ENCODE measurements around the gene EFHD2. TPM values are rescaled to one million over a fixed set of nuclear protein-coding genes. Genes with fewer than 3 reads are reported as not detected.
A peak's percentile ranks its signal among the peaks of the same experiment; 100 is the strongest.

Gene EFHD2
- total and polyA plus RNA-seq, 2 of the 8 experiments (the other 6 are each of a cell fraction or from before 2014, with no cell fraction given) = 24.4 to 25.1 TPM

GRCh38 chr1:15383810-15384209 is 25.9 kb upstream of the EFHD2 start:
- DNase-seq (ENCODE audit: low read depth in 1 of 2, low spot score in 2 of 2) = no peak
- 81% methylated on average over 5 of the region's 5 CpGs; no CpG with 5 or more reads in 1 of the 2 experiments for WGBS, 2 experiments (ENCODE audit: extremely low coverage in 1 of 2, insufficient coverage in 1 of 2, insufficient read length in 1 of 2, insufficient replicate concordance in 2 of 2, low coverage in 1 of 2, low lambda C conversion rate in 2 of 2, missing lambda C conversion rate in 1 of 2)
- H3K36me3 ChIP-seq (ENCODE audit: control insufficient read depth in 2 of 4, insufficient read depth in 4 of 4, low read length in 3 of 4) = no peaks in the 10 kb centered on the region; a peak in 1 of 8 replicates
- H3K23ac ChIP-seq (ENCODE audit: insufficient read length) = no peak overlapping the region
- TF ChIP-seq TEAD4 (IDR thresholded peaks at IDR 0.05; ENCODE audit: low read depth, low read length) (no peak), CHD2 (IDR thresholded peaks at IDR 0.05; ENCODE audit: low read length) (no peak), NANOG (IDR thresholded peaks at IDR 0.05; ENCODE audit: insufficient read depth, low read depth, low read length, poor library complexity, severe bottlenecking) (no peak), ASH2L (IDR thresholded peaks at IDR 0.05; ENCODE audit: low read length) (no peak), SIN3A (conservative IDR thresholded peaks at IDR 0.05 in 1 of 2, IDR thresholded peaks at IDR 0.05 in 1 of 2; ENCODE audit: low read depth in 1 of 2, low read length in 2 of 2) (no peak), TCF12 (IDR thresholded peaks at IDR 0.05; ENCODE audit: low read depth, low read length) (no peak), ZNF274 (IDR thresholded peaks at IDR 0.05; ENCODE audit: borderline replicate concordance, extremely low read depth, low read length) (no peak), SP4 (IDR thresholded peaks at IDR 0.05; ENCODE audit: low read length) (no peak), GTF2F1 (IDR thresholded peaks at IDR 0.05; ENCODE audit: borderline replicate concordance, low read depth, low read length) (no peak), ATF2 (IDR thresholded peaks at IDR 0.05; ENCODE audit: low read length) (no peak), RFX5 (IDR thresholded peaks at IDR 0.05; ENCODE audit: borderline replicate concordance, low read depth, low read length) (no peak), BACH1 (IDR thresholded peaks at IDR 0.05; ENCODE audit: low read length) (no peak)
- H2BK120ac ChIP-seq (replicated peaks; ENCODE audit: low read depth, low read length) = peak overlapping the region; percentile 77
- H3K27ac ChIP-seq (ENCODE audit: low read depth, low read length) = no peak overlapping the region
- peak overlapping the region; percentile 84 for H3K18ac ChIP-seq (ENCODE audit: extremely low read depth, low read length)
- H3K4me3 ChIP-seq (ENCODE audit: extremely low read depth in 1 of 4, insufficient read depth in 2 of 4, low read depth in 3 of 4, low read length in 4 of 4) = peak overlapping the region in 1 of 4 experiments; percentile 51; a peak in 3 of 8 replicates
- peak overlapping the region; percentile 99 for H2AK5ac ChIP-seq (ENCODE audit: low read depth, low read length)
- H3K56ac ChIP-seq (replicated peaks; ENCODE audit: insufficient read length, low read depth, low read length) = no peak overlapping the region
- CTCF ChIA-PET (ENCODE audit: partially characterized antibody) = interaction anchor here (0.7 to 1.1 kb wide), 2 partner anchors 9 to 10 kb away, joined by 3 to 7 read pairs; no protein-coding TSS in a partner anchor
- no peak overlapping the region for H3K14ac ChIP-seq (ENCODE audit: insufficient read length)
- H2BK15ac ChIP-seq (ENCODE audit: low read length) = peak overlapping the region; percentile 99; the same call in 1 of the 2 replicates
- H3K27me3 ChIP-seq (replicated peaks in 1 of 4; ENCODE audit: control insufficient read depth in 3 of 4, extremely low read depth in 1 of 4, insufficient read depth in 3 of 4, low read length in 3 of 4) = peaks cover 3 to 49% (median 42%) of the 10 kb centered on the region in 4 experiments
- no peak for FAIRE-seq
- no peaks in the 10 kb centered on the region for H3K79me1 ChIP-seq (ENCODE audit: low read depth, low read length)
- peak overlapping the region; percentile 63 for H3K4ac ChIP-seq (replicated peaks; ENCODE audit: insufficient read length, low read depth, low read length)
- H3K9ac ChIP-seq (replicated peaks in 1 of 4; ENCODE audit: extremely low read depth in 1 of 4, low read depth in 3 of 4, low read length in 3 of 4) = no peak overlapping the region
- H3K4me2 ChIP-seq (ENCODE audit: insufficient read depth in 1 of 2, low read depth in 2 of 2, low read length in 2 of 2) = peak overlapping the region; percentile 77 to 86
- H4K20me1 ChIP-seq (replicated peaks in 1 of 2; ENCODE audit: control insufficient read depth in 1 of 2, insufficient read depth in 2 of 2, low read length in 2 of 2) = no peaks in the 10 kb centered on the region
- peak overlapping the region; percentile 100 for H2BK20ac ChIP-seq (ENCODE audit: low read length)
- H3K79me2 ChIP-seq (ENCODE audit: control insufficient read depth in 1 of 2, insufficient read depth in 2 of 2, low read length in 2 of 2) = no peaks in the 10 kb centered on the region
- POLR2A ChIA-PET (ENCODE audit: partially characterized antibody) = interaction anchor here (1.2 to 1.5 kb wide), 3 partner anchors 17 to 40 kb away, joined by 3 to 4 read pairs (median 3); partner anchors contain the start of gene EFHD2
- peak overlapping the region; percentile 4 for H4K5ac ChIP-seq (ENCODE audit: insufficient read length, low read depth, low read length)
- peaks cover 7% of the 10 kb centered on the region for H3K23me2 ChIP-seq (ENCODE audit: low read depth, low read length)
- peak overlapping the region; percentile 94 for H4K91ac ChIP-seq (replicated peaks; ENCODE audit: insufficient read length, low read length)
- H3K4me1 ChIP-seq (replicated peaks in 1 of 4; ENCODE audit: control insufficient read depth in 3 of 4, insufficient read depth in 4 of 4, low read length in 3 of 4) = peaks cover 23 to 34% (median 25%) of the 10 kb centered on the region in 4 experiments
- peak overlapping the region; percentile 99; the same call in 1 of the 2 replicates for H2BK12ac ChIP-seq (ENCODE audit: low read depth, low read length)
- no peaks in the 10 kb centered on the region for H3K9me3 ChIP-seq (ENCODE audit: insufficient read depth in 2 of 2, low read depth in 1 of 2, low read length in 1 of 2)
- no peak overlapping the region for H2AFZ ChIP-seq (ENCODE audit: low read length)
- peak overlapping the region; percentile 72; the same call in 1 of the 2 replicates for H2BK5ac ChIP-seq (ENCODE audit: low read depth, low read length)
- no peak overlapping the region for H4K8ac ChIP-seq (ENCODE audit: extremely low read depth, insufficient read depth, low read length)

Data from H1 (cell line).